Vagina (tissue), 2 donors: ENCODE data around the gene VPS39. TPM values are rescaled to one million over a fixed set of nuclear protein-coding genes. Genes with fewer than 3 reads are reported as not detected.
A peak's percentile ranks its signal among the peaks of the same experiment; 100 is the strongest.

ENCODE experiments used
- DNase-seq, 2 donors: peaks; one replicate each; pipeline ENCODE4 v3.0.0-alpha.2; 2017; ENCODE audit errors: extremely low spot score in 2 of 2
- H3K27ac ChIP-seq: fragments of 200-600 bp; sonication (generic); one replicate; pipeline ENCODE4 v1.5.1; 2019
- H3K27me3 ChIP-seq: fragments of 200-600 bp; sonication (generic); one replicate; pipeline ENCODE4 v1.5.1; 2019
- H3K36me3 ChIP-seq, 2 donors: fragments of 200-600 bp; sonication (generic); one replicate each; pipeline ENCODE4 v1.5.1; 2017 to 2019
- H3K4me1 ChIP-seq: fragments of 200-600 bp; sonication (generic); one replicate; pipeline ENCODE4 v1.5.1; 2019
- H3K4me3 ChIP-seq, 2 donors: fragments of 200-600 bp; sonication (generic); 1 replicate in 1 of 2; 2 replicates in 1 of 2; pipeline ENCODE4 v1.5.1; 2016 to 2019
- H3K9me3 ChIP-seq: fragments of 200-600 bp; sonication (generic); one replicate; pipeline ENCODE4 v1.5.1; 2019
- POLR2A ChIP-seq, 2 donors: fragments of 450-650 bp; IDR thresholded peaks; one replicate each; pipeline ENCODE4 v1.6.1; 2017; ENCODE audit warnings: antibody characterized with exemption in 2 of 2, mild to moderate bottlenecking in 2 of 2, moderate library complexity in 2 of 2
- POLR2AphosphoS5 ChIP-seq, 2 donors: sonication (generic); formaldehyde crosslinking; IDR thresholded peaks; one replicate each; pipeline ENCODE4 v1.9.0; 2017; ENCODE audit warnings: antibody characterized with exemption in 2 of 2, mild to moderate bottlenecking in 2 of 2, low read depth in 1 of 2; ENCODE audit not compliant: insufficient read depth in 1 of 2
- intact Hi-C: fragments of 100-400 bp; cut with DNase I; formaldehyde crosslinking; loops from one replicate; pipeline ENCODE4 v1.15.1; 2023
- total RNA-seq: library from RNA; depleted of rRNA; stranded (reverse); fragments of >200 nt; gene quantifications from one replicate; pipeline ENCODE4 v1.2.3, GENCODE V29; 2016
- TF ChIP-seq, protein P1 (sequence below), 3 experiments: fragments of 450-650 bp in 2 of 3; fragments of 200-600 bp in 1 of 3; sonication (generic) in 1 of 3; IDR thresholded peaks; one replicate each; pipeline ENCODE4 v1.5.1; 2017 to 2019; ENCODE audit warnings: antibody characterized with exemption in 3 of 3, mild to moderate bottlenecking in 2 of 3, moderate library complexity in 2 of 3

The VPS39 gene
- total RNA-seq, 1 donor from 2014 or later, result 85.2 TPM

- TF ChIP-seq POLR2A (IDR thresholded peaks at IDR 0.05) (no peak), POLR2AphosphoS5 (IDR thresholded peaks at IDR 0.05; ENCODE audit: insufficient read depth in 1 of 2, low read depth in 1 of 2) (peak in 1 of 2 donors; percentile 73)
- Histone ChIP-seq H3K36me3 (peaks cover 6 to 94% of the 10 kb centered on the region in 2 donors), H3K9me3 (no peaks in the 10 kb centered on the region), H3K4me1 (peaks cover under 1% of the 10 kb centered on the region), H3K27me3 (no peaks in the 10 kb centered on the region), H3K4me3 (no peak overlapping the region), H3K27ac (no peak overlapping the region)
- DNase-seq, result no peak
- intact Hi-C loops, result no loop called here
Measured at GRCh38 chr15:42163947-42164550, 44.1 kb downstream of the VPS39 start.

DNA sequence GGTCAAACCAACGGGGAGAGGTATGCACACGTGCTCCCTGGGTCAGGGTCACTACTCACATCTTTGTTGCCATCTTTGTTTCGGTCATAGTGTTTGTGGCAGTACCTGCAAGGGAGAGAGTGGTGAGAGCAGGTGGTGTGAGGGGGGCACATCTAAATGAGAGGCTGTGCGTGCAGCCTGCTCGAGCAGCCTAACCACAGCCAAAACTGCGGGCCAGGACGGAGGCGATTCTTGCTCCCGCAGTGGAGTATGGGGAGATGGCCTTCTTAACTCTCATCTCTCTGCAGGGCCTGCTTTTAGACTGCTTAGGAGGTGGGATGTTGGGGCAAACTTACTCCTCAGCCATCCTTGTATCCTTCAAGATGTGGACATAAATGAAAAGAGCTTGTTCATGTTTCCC is 44.8 kb downstream of the VPS39 start:
- Histone ChIP-seq H3K4me3 (no peak overlapping the region), H3K27me3 (no peaks in the 10 kb centered on the region), H3K4me1 (peaks cover 8% of the 10 kb centered on the region), H3K27ac (no peak overlapping the region), H3K36me3 (peaks cover 6 to 87% of the 10 kb centered on the region in 2 donors), H3K9me3 (no peaks in the 10 kb centered on the region)
- DNase-seq, result no peak
- TF ChIP-seq POLR2A (IDR thresholded peaks at IDR 0.05) (no peak), POLR2AphosphoS5 (IDR thresholded peaks at IDR 0.05; ENCODE audit: insufficient read depth in 1 of 2, low read depth in 1 of 2) (no peak)
- TF ChIP-seq, protein P1, sequence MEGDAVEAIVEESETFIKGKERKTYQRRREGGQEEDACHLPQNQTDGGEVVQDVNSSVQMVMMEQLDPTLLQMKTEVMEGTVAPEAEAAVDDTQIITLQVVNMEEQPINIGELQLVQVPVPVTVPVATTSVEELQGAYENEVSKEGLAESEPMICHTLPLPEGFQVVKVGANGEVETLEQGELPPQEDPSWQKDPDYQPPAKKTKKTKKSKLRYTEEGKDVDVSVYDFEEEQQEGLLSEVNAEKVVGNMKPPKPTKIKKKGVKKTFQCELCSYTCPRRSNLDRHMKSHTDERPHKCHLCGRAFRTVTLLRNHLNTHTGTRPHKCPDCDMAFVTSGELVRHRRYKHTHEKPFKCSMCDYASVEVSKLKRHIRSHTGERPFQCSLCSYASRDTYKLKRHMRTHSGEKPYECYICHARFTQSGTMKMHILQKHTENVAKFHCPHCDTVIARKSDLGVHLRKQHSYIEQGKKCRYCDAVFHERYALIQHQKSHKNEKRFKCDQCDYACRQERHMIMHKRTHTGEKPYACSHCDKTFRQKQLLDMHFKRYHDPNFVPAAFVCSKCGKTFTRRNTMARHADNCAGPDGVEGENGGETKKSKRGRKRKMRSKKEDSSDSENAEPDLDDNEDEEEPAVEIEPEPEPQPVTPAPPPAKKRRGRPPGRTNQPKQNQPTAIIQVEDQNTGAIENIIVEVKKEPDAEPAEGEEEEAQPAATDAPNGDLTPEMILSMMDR (IDR thresholded peaks at IDR 0.05), result no peak
- intact Hi-C loops, result no loop called here

DNA sequence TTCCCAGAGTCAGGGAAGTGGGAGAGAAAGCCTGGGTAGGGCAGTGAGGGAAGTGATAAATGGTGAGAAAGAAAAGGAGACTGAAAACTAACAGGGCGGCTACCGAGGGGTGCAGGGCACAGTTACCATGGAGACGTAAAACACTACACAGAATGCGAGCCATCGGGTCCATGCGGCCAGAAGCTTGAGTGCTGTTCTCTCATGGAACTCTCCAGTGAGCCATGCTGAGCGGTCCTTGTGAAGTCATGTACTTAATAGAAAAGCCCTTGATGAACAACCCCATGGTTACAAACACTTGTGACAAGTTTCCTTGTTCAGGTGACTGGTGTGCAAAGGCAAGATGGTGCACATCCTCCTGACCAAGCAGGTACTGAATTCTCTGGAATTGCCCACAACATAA is 48.0 kb downstream of the VPS39 start:
- peaks cover 0 to 56% of the 10 kb centered on the region in 2 donors for H3K36me3 ChIP-seq
- no peak overlapping the region for H3K27ac ChIP-seq
- no peak for DNase-seq

DNA sequence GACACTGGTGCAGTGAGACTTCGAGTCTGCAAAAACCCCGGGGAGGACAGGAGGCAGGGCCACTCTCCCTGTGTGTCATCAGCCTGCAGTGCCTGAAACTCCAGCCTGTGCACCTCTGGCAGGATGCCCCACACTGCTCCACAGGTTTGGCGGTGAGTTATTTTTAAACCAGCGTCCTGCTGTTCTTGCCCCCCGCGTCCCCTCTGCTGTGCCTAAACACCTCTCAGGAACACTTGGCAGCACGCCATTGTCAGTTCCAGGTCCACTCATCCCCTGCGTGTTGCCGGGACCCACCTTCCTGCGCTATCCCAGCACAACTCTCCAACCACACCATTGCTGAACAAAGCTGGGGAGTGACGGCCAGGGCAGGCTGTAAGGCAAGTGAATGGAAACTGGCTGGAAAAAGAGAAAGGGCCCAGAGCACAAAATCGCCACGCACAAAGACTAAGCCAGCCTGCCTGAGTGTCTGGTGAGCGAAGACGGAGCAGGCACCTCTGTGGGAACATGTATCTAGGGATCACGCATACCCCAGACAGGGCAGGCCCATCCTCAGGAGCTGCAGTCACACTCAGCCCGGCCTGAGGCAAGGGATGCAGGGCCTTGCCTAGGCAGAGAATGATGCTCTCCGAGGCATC is 48.6 kb downstream of the VPS39 start:
- intact Hi-C loops, result no loop called here
- H3K9me3 ChIP-seq, result no peaks in the 10 kb centered on the region
- peaks cover 15% of the 10 kb centered on the region for H3K4me1 ChIP-seq
- H3K4me3 ChIP-seq, result no peak overlapping the region
- H3K27me3 ChIP-seq, result no peaks in the 10 kb centered on the region
- TF ChIP-seq POLR2A (IDR thresholded peaks at IDR 0.05) (no peak), POLR2AphosphoS5 (IDR thresholded peaks at IDR 0.05; ENCODE audit: insufficient read depth in 1 of 2, low read depth in 1 of 2) (no peak)
- TF ChIP-seq, protein P1 (IDR thresholded peaks at IDR 0.05), result no peak
- peaks cover 0 to 50% of the 10 kb centered on the region in 2 donors for H3K36me3 ChIP-seq
- DNase-seq, result no peak
- H3K27ac ChIP-seq, result no peak overlapping the region

More for the DNA sequence above, 48.0 kb downstream of the VPS39 start:
- H3K4me3 ChIP-seq, result no peak overlapping the region
- TF ChIP-seq, protein P1 (IDR thresholded peaks at IDR 0.05), result no peak
- TF ChIP-seq POLR2AphosphoS5 (IDR thresholded peaks at IDR 0.05; ENCODE audit: insufficient read depth in 1 of 2, low read depth in 1 of 2), result no peak
- TF ChIP-seq POLR2A (IDR thresholded peaks at IDR 0.05), result no peak
- H3K27me3 ChIP-seq, result no peaks in the 10 kb centered on the region
- H3K9me3 ChIP-seq, result no peaks in the 10 kb centered on the region
- peaks cover 15% of the 10 kb centered on the region for H3K4me1 ChIP-seq
- intact Hi-C loops, result no loop called here

GRCh38 chr15:42158941-42159340 is 49.2 kb downstream of the VPS39 start:
- peaks cover 21% of the 10 kb centered on the region for H3K4me1 ChIP-seq
- no peak overlapping the region for H3K27ac ChIP-seq
- H3K36me3 ChIP-seq, result peaks cover 0 to 45% of the 10 kb centered on the region in 2 donors
- TF ChIP-seq, protein P1 (IDR thresholded peaks at IDR 0.05), result no peak
- TF ChIP-seq POLR2AphosphoS5 (IDR thresholded peaks at IDR 0.05; ENCODE audit: insufficient read depth in 1 of 2, low read depth in 1 of 2), result no peak
- no peak for TF ChIP-seq POLR2A (IDR thresholded peaks at IDR 0.05)
- no peaks in the 10 kb centered on the region for H3K27me3 ChIP-seq
- H3K9me3 ChIP-seq, result no peaks in the 10 kb centered on the region
- no peak for DNase-seq
- intact Hi-C loops, result no loop called here
- no peak overlapping the region for H3K4me3 ChIP-seq
